Stimulated activated effector memory CD8-positive, alpha-beta T cell treated with anti-CD3 and anti-CD28 coated beads, Interleukin-12 subunit alpha, Interleukin-12 subunit beta, amount 100 ng/mL, for 72 hours (primary cell): ENCODE measurements around the gene IL16.
"Not testable (repeated sequence)": the region's sequence is repeated elsewhere in the genome, so short reads cannot be mapped to it uniquely, and the experiment has no call there.

Source experiments
- ATAC-seq: fragments of 150-1000 bp; cut with Tn5 transposase; 2 replicates; pipeline ENCODE4 v1.10.0; 2021
- DNase-seq, 2 donors: peaks; one replicate each; pipeline ENCODE4 v3.0.0; 2021 to 2022; ENCODE audit warnings: low spot score in 2 of 2
- H3K27ac Mint-ChIP-seq: one replicate; pipeline ENCODE4 v1.8.0; 2022; ENCODE audit warnings: mild to moderate bottlenecking, mixed read lengths
- H3K36me3 Mint-ChIP-seq: one replicate; pipeline ENCODE4 v1.8.0; 2022; ENCODE audit warnings: mild to moderate bottlenecking, mixed read lengths
- H3K4me1 Mint-ChIP-seq: one replicate; pipeline ENCODE4 v1.8.0; 2022; ENCODE audit warnings: mixed read lengths
- H3K4me3 Mint-ChIP-seq: one replicate; pipeline ENCODE4 v1.8.0; 2022; ENCODE audit warnings: mild to moderate bottlenecking, mixed read lengths
- H3K9me3 Mint-ChIP-seq: one replicate; pipeline ENCODE4 v1.8.0; 2022; ENCODE audit warnings: mixed read lengths

Gene IL16

GRCh38 chr15:81196576-81197254, at the start of gene IL16:
Gene IL16 (plus strand): TSS chr15:81196879. CDS start chr15:81225400, 28,521 bp downstream.
- no peak for DNase-seq
- H3K27ac Mint-ChIP-seq, result no peak within 1 kb of the TSS
- no peaks in the 10 kb centered on the region for H3K4me1 Mint-ChIP-seq

DNA sequence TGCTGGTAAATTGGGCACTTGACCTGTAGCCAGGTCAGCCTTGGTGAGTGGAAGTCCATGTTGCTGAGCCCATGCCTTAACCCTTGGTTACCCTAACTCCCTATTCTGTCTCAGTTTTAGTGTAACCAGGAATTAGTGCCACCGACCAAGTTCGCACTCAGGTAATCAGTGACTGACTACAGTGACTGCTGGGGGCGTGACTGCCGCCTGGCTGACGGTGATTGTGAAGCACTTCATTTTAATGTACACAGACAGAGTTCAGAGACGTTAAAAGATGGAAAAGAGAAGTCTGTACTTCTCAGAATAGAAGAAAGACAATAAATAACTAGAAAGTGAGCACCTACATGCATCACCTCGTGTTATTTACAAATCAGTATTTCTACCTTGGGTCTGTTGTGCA, 45.3 kb upstream of the IL16 start:
- H3K27ac Mint-ChIP-seq, result no peak overlapping the region
- DNase-seq, result no peak
- H3K9me3 Mint-ChIP-seq, result no peaks in the 10 kb centered on the region
- no peak for ATAC-seq
- H3K4me1 Mint-ChIP-seq, result no peaks in the 10 kb centered on the region
- no peaks in the 10 kb centered on the region for H3K36me3 Mint-ChIP-seq
- H3K4me3 Mint-ChIP-seq, result no peak overlapping the region

More at GRCh38 chr15:81196576-81197254, at the start of gene IL16:
- Mint-ChIP-seq H3K4me3 (no peak within 1 kb of the TSS), H3K9me3 (no peaks in the 10 kb centered on the region), H3K36me3 (no peaks in the 10 kb centered on the region)
- ATAC-seq, result no peak

DNA sequence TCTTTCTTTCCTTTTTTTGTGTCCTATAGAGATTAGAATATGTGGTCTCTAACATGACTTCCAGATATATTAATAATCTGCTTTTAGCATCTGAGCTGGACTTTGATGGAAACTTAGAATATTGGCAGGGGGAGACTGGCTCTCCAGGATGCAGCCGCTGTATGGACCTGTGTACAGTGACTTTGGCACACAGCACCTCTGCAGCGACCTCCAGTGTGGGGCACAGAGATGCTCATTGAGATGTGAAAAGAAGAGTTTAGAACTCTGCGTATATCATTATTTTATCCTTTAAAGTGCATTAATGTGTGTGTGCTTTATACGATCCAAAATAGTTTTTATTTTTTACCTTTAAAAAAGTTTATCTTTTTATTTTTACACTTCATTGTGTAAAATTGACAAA, 44.3 kb upstream of the IL16 start:
- Mint-ChIP-seq H3K4me1 (no peaks in the 10 kb centered on the region), H3K36me3 (no peaks in the 10 kb centered on the region), H3K27ac (no peak overlapping the region), H3K4me3 (no peak overlapping the region), H3K9me3 (no peaks in the 10 kb centered on the region)
- ATAC-seq (no peak), DNase-seq (no peak)

GRCh38 chr15:81152799-81153198, 43.9 kb upstream of the IL16 start:
- ATAC-seq (no peak), DNase-seq (no peak)
- H3K9me3 Mint-ChIP-seq, result no peaks in the 10 kb centered on the region
- H3K4me1 Mint-ChIP-seq, result no peaks in the 10 kb centered on the region
- H3K36me3 Mint-ChIP-seq, result no peaks in the 10 kb centered on the region
- H3K27ac Mint-ChIP-seq, result no peak overlapping the region
- no peak overlapping the region for H3K4me3 Mint-ChIP-seq

- H3K27ac Mint-ChIP-seq, result no peak overlapping the region
- H3K4me1 Mint-ChIP-seq, result peaks cover 1% of the 10 kb centered on the region
- H3K4me3 Mint-ChIP-seq, result no peak overlapping the region
- DNase-seq (no peak), ATAC-seq (no peak)
- no peaks in the 10 kb centered on the region for H3K36me3 Mint-ChIP-seq
- no peaks in the 10 kb centered on the region for H3K9me3 Mint-ChIP-seq
Observed at GRCh38 chr15:81155375-81156218, 41.1 kb upstream of the IL16 start.

- ATAC-seq, result no peak
- Mint-ChIP-seq H3K4me1 (peaks cover 8% of the 10 kb centered on the region), H3K36me3 (no peaks in the 10 kb centered on the region), H3K4me3 (no peak overlapping the region), H3K9me3 (no peaks in the 10 kb centered on the region), H3K27ac (no peak overlapping the region)
- no peak for DNase-seq
Observed at GRCh38 chr15:81156324-81156723, 40.4 kb upstream of the IL16 start.

DNA sequence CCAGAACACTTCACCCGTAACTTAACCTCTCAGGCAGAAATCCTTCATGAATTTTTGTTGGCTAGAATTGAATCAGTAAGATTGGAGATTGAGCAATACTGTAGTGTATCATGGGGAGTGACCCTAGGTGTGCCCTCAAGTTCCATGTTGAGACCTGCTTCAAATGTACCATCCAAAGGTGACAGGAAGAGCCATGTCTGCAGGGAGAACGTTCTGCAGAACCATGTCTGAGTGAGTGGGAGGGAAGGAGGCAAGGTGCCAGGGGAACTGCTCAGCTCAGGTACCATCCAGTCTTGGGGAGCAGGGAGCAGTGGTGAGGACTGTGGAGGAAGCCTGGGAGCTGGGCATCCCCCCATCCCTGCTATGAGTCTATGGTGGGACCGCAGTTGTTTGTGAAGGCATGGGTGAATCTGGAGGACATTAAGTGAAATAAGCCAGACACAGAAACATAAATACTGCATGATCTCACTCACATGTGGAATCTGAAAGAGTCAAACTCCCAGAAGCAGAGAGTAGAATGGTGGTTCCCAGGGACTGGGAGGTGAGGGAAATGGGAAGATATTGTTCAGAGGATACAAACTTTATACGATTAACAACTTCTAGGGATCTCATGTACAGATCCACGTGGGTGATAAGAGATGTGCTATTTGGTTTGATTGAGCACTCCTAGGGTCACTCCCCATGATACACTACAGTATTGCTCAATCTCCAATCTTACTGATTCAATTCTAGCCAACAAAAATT, 39.3 kb upstream of the IL16 start:
- ATAC-seq (no peak), DNase-seq (no peak)
- Mint-ChIP-seq H3K36me3 (no peaks in the 10 kb centered on the region), H3K4me1 (peaks cover 18% of the 10 kb centered on the region), H3K4me3 (no peak overlapping the region), H3K27ac (no peak overlapping the region), H3K9me3 (no peaks in the 10 kb centered on the region)

- ATAC-seq (no peak), DNase-seq (no peak)
- no peaks in the 10 kb centered on the region for H3K9me3 Mint-ChIP-seq
- no peak overlapping the region for H3K27ac Mint-ChIP-seq
- H3K4me3 Mint-ChIP-seq, result no peak overlapping the region
- H3K4me1 Mint-ChIP-seq, result peaks cover 20% of the 10 kb centered on the region
- H3K36me3 Mint-ChIP-seq, result no peaks in the 10 kb centered on the region
Observed at GRCh38 chr15:81157939-81158223, 38.8 kb upstream of the IL16 start.

DNA sequence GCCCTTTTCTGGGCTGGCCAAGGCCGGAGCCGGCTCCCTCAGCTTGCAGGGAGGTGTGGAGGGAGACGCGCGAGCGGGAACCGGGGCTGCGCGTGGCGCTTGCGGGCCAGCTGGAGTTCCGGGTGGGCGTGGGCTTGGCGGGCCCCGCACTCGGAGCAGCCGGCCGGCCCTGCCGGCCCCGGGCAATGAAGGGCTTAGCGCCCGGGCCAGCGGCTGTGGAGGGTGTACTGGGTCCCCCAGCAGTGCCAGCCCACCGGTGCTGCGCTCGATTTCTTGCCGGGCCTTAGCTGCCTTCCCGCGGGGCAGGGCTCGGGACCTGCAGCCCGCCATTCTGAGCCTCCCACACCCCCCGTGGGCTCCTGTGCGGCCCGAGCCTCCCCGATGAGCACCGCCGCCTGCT, 38.1 kb upstream of the IL16 start:
- not testable (repeated sequence) for H3K9me3 Mint-ChIP-seq, H3K4me3 Mint-ChIP-seq, H3K36me3 Mint-ChIP-seq, ATAC-seq, DNase-seq, H3K27ac Mint-ChIP-seq
- peaks cover 20% of the 10 kb centered on the region for H3K4me1 Mint-ChIP-seq

- Mint-ChIP-seq H3K27ac (peak overlapping the region; percentile 5), H3K4me1 (peaks cover 20% of the 10 kb centered on the region), H3K9me3 (no peaks in the 10 kb centered on the region), H3K36me3 (no peaks in the 10 kb centered on the region), H3K4me3 (no peak overlapping the region)
- ATAC-seq (no peak), DNase-seq (no peak)
Observed at GRCh38 chr15:81160312-81161159, 36.1 kb upstream of the IL16 start.

DNA sequence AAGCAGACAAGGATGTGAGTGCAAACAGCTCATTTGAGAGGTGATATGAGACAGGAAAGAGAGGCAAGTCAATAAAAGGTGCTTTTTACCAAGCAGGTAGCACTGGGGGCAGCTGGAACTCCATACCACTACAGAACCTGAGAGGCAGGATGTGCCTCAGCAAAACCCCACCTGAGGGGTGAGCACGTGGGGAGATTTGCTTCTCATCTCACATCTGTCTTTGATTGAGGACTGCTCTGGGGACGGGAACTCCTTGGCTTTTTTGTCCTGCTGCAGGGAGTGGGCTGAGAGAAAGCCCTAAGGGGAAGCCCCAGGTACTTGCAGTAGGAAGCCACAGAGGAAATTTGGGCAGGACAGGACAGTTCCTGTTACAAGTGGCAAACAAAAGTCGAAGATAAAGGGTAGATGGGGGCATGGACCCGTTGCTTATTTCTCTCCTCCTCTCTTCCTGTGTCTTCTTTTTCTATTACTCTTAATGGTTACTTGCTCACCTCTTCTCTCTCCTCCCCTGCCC, 35.5 kb upstream of the IL16 start:
- H3K4me1 Mint-ChIP-seq, result peaks cover 20% of the 10 kb centered on the region
- ATAC-seq (peak; percentile 21), DNase-seq (no peak)
- H3K4me3 Mint-ChIP-seq, result no peak overlapping the region
- no peaks in the 10 kb centered on the region for H3K36me3 Mint-ChIP-seq
- H3K9me3 Mint-ChIP-seq, result no peaks in the 10 kb centered on the region
- no peak overlapping the region for H3K27ac Mint-ChIP-seq

- Mint-ChIP-seq H3K4me3 (no peak overlapping the region), H3K36me3 (no peaks in the 10 kb centered on the region), H3K4me1 (peaks cover 20% of the 10 kb centered on the region), H3K27ac (no peak overlapping the region), H3K9me3 (no peaks in the 10 kb centered on the region)
- ATAC-seq, result no peak
- DNase-seq, result no peak
Observed at GRCh38 chr15:81161851-81162250, 34.8 kb upstream of the IL16 start.

- no peak overlapping the region for H3K4me3 Mint-ChIP-seq
- no peaks in the 10 kb centered on the region for H3K36me3 Mint-ChIP-seq
- DNase-seq (no peak), ATAC-seq (peak; percentile 26)
- H3K4me1 Mint-ChIP-seq, result peaks cover 20% of the 10 kb centered on the region
- H3K27ac Mint-ChIP-seq, result no peak overlapping the region
- no peaks in the 10 kb centered on the region for H3K9me3 Mint-ChIP-seq
Observed at GRCh38 chr15:81163961-81164800, 32.5 kb upstream of the IL16 start.

GRCh38 chr15:81165535-81165934, 31.1 kb upstream of the IL16 start:
- Mint-ChIP-seq H3K4me3 (no peak overlapping the region), H3K27ac (no peak overlapping the region), H3K36me3 (no peaks in the 10 kb centered on the region), H3K9me3 (no peaks in the 10 kb centered on the region), H3K4me1 (peaks cover 20% of the 10 kb centered on the region)
- no peak for ATAC-seq
- no peak for DNase-seq
